Spleen (tissue), 11 donors: Measurements from ENCODE around the gene CISTR. TPM values are rescaled to one million over a fixed set of nuclear protein-coding genes. Genes with fewer than 3 reads are reported as not detected.

Experiments used
- DNase-seq: peaks from one replicate; pipeline ENCODE4 v3.0.0-alpha.2; 2020
- H3K27ac ChIP-seq, 8 donors: fragments of 200-600 bp; sonication (generic) in 7 of 8; 1 replicate in 4 of 8; 2 replicates in 4 of 8; pipeline versions ENCODE4 v1.5.0 to v1.8.0; 2016 to 2021; ENCODE audit warnings: inconsistent platforms in 4 of 8, mild to moderate bottlenecking in 4 of 8, moderate library complexity in 1 of 8
- H3K27me3 ChIP-seq, 7 donors: fragments of 200-600 bp; sonication (generic) in 6 of 7; replicated peaks in 1 of 7; 1 replicate in 4 of 7; 2 replicates in 3 of 7; pipeline versions ENCODE4 v1.5.0 to v1.8.0; 2016 to 2021; ENCODE audit warnings: inconsistent platforms in 3 of 7, mild to moderate bottlenecking in 1 of 7
- H3K36me3 ChIP-seq, 6 donors: fragments of 200-600 bp; sonication (generic) in 5 of 6; 1 replicate in 4 of 6; 2 replicates in 2 of 6; pipeline versions ENCODE4 v1.5.0 to v1.8.0; 2016 to 2021; ENCODE audit warnings: inconsistent platforms in 2 of 6
- H3K4me1 ChIP-seq, 6 donors: fragments of 200-600 bp; sonication (generic) in 5 of 6; 1 replicate in 3 of 6; 2 replicates in 3 of 6; pipeline versions ENCODE4 v1.5.0 to v1.8.0; 2016 to 2021; ENCODE audit warnings: inconsistent platforms in 3 of 6
- H3K4me3 ChIP-seq, 8 donors: fragments of 200-600 bp; sonication (generic) in 7 of 8; 1 replicate in 4 of 8; 2 replicates in 4 of 8; pipeline versions ENCODE4 v1.5.0 to v1.8.0; 2016 to 2021; ENCODE audit warnings: inconsistent platforms in 4 of 8, mild to moderate bottlenecking in 4 of 8, moderate library complexity in 2 of 8
- H3K9me3 ChIP-seq, 8 donors: fragments of 200-600 bp; sonication (generic) in 7 of 8; 1 replicate in 4 of 8; 2 replicates in 4 of 8; pipeline versions ENCODE4 v1.5.0 to v1.8.0; 2016 to 2021; ENCODE audit warnings: inconsistent platforms in 4 of 8
- POLR2A ChIP-seq, 3 donors: fragments of 450-650 bp; IDR thresholded peaks; one replicate each; pipeline ENCODE4 v1.5.1; 2017; ENCODE audit warnings: antibody characterized with exemption in 3 of 3, mild to moderate bottlenecking in 1 of 3
- POLR2AphosphoS5 ChIP-seq, 3 donors: sonication (generic); formaldehyde crosslinking; IDR thresholded peaks; one replicate each; pipeline ENCODE4 v1.5.1; 2017; ENCODE audit warnings: antibody characterized with exemption in 3 of 3
- WGBS, 5 donors: extraction: QIAGEN DNeasy Blood & Tissue Kit in 3 of 5; methylation state at CpG; one replicate each; pipeline versions ENCODE4 v1.1.5 to v1.1.7; 2013 to 2018; 5-methylcytosine and 5-hydroxymethylcytosine counted together
- intact Hi-C: fragments of 100-400 bp; cut with DNase I; formaldehyde crosslinking; loops from one replicate; pipeline ENCODE4 v1.15.0; 2023; ENCODE audit warnings: low total_unique reads
- polyA plus RNA-seq, 3 donors: library from polyadenylated mRNA; stranded (reverse); fragments of 200-250 nt; gene quantifications; one replicate each; pipeline ENCODE4 v1.2.1, GENCODE V29; 2013
- total RNA-seq, 7 donors: library from RNA; depleted of rRNA in 3 of 7; stranded (reverse); fragments of >200 nt in 3 of 7; fragmentation: NEBNext Ultra II Directional in 4 of 7; extraction: Animal tissue kit (Norgen Biotek cat#: 25700) in 4 of 7; gene quantifications; one replicate each; pipeline versions ENCODE4 v1.1.0 to v1.2.1, GENCODE V29; 2016 to 2021
- TF ChIP-seq, protein P1 (sequence below), 11 experiments: fragments of 200-600 bp in 7 of 11; fragments of 450-650 bp in 4 of 11; sonication (generic) in 4 of 11; IDR thresholded peaks in 8 of 11; conservative IDR thresholded peaks in 3 of 11; 1 replicate in 7 of 11; 2 replicates in 4 of 11; pipeline versions ENCODE4 v1.4.0 to v1.8.0; 2016 to 2021; ENCODE audit warnings: antibody characterized with exemption in 11 of 11, inconsistent platforms in 4 of 11, mild to moderate bottlenecking in 1 of 11
- donor health status: healthy with polysubstance abuse.
- donor health status: DM: no; HTN: no; CAD: no; lungs with moderate emphysema.
- donor health status: DM: no; HTN: no; CAD: no.
- donor health status: Bipolar disorder and iron deficiency.
- donor health status: healthy.
- donor health status: DM: no; HTN: no; CAD: no.
- donor health status: DM: yes; HTN: yes; CAD: no.

The CISTR gene
- total and polyA plus RNA-seq, 10 donors, result 0.20 TPM; not detected in 9

DNA sequence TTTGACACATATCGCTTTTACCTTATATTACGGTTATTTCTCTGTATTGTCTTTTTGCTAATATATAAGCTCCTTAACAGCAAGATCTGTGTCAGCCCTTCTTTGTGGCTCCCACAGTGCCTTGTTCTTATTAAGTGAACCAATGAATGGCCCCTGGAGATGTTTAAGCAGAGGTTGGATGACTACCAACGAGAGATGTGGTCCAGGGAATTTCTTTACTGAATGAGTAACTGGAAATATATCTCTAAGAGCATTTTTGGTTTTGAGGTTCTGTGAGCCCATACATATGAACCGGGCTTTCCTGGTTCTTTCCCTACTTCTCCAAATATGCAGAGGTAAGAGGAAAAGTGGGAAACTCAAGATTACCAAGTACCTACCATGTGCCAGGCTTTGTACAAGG, 48.0 kb downstream of the CISTR start:
- Histone ChIP-seq H3K27me3 (peaks cover 0 to 94% (median 36%) of the 10 kb centered on the region in 7 donors), H3K27ac (no peak overlapping the region), H3K9me3 (no peaks in the 10 kb centered on the region), H3K36me3 (no peaks in the 10 kb centered on the region), H3K4me3 (no peak overlapping the region), H3K4me1 (peaks cover 0 to 2% (median 0%) of the 10 kb centered on the region in 6 donors)
- 74 to 84% (median 79%) methylated on average over 4 of the region's 4 CpGs for WGBS, 5 donors
- DNase-seq, result no peak
- intact Hi-C loops, result loop anchor here (2.0 kb wide), 1 partner anchor 41 kb away; no protein-coding TSS in a partner anchor
- TF ChIP-seq POLR2AphosphoS5 (IDR thresholded peaks at IDR 0.05), result no peak
- no peak for TF ChIP-seq POLR2A (IDR thresholded peaks at IDR 0.05)

DNA sequence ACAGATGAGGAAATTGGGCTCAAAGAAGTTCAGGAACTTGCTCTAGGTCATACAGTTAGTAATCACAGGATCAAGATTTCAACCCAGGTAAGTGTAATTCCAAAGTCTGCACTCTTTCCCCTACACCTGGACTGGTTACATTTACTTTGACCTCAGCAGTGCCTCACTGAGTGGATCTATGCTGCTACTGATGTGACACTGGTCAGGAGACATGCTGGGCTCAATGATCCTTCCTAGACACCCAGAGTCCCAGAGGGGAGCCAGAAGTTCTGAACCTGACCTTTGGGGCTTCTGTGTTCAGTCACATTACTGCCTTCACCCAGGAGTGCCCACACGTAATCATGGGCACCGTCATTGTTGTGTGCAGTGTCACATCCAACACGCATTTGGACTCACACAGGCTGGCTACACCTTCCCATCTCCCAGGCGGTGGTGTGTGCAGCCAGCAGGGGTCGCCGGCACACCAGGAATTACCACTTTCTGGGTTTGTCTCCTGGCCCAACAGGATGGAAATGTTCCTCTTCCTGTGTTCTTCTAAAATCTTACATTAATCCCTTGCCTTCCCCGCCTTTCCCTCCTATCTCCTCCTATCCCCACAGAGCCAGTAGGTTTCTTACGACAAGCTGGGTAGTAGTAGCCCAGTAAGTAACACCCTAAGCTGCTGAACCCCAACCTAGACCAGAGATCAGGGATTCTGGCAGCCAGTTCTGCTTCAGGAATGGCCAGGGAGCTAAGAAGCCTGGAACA, 50.1 kb downstream of the CISTR start:
- H3K4me1 ChIP-seq, result peaks cover 0 to 9% (median 5%) of the 10 kb centered on the region in 6 donors
- no peak overlapping the region for H3K27ac ChIP-seq
- 1 to 5% (median 3%) methylated on average over 8 of the region's 8 CpGs for WGBS, 5 donors
- intact Hi-C loops, result loop anchor here (2.0 kb wide), 1 partner anchor 43 kb away; no protein-coding TSS in a partner anchor
- H3K9me3 ChIP-seq, result no peaks in the 10 kb centered on the region
- TF ChIP-seq POLR2AphosphoS5 (IDR thresholded peaks at IDR 0.05) (peak in 1 of 3 donors; percentile 30), POLR2A (IDR thresholded peaks at IDR 0.05) (no peak)
- TF ChIP-seq, protein P1, sequence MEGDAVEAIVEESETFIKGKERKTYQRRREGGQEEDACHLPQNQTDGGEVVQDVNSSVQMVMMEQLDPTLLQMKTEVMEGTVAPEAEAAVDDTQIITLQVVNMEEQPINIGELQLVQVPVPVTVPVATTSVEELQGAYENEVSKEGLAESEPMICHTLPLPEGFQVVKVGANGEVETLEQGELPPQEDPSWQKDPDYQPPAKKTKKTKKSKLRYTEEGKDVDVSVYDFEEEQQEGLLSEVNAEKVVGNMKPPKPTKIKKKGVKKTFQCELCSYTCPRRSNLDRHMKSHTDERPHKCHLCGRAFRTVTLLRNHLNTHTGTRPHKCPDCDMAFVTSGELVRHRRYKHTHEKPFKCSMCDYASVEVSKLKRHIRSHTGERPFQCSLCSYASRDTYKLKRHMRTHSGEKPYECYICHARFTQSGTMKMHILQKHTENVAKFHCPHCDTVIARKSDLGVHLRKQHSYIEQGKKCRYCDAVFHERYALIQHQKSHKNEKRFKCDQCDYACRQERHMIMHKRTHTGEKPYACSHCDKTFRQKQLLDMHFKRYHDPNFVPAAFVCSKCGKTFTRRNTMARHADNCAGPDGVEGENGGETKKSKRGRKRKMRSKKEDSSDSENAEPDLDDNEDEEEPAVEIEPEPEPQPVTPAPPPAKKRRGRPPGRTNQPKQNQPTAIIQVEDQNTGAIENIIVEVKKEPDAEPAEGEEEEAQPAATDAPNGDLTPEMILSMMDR (IDR thresholded peaks at IDR 0.05 in 8 of 11, conservative IDR thresholded peaks at IDR 0.05 in 3 of 11), result peak; percentile 68 to 94 (median 89)
- H3K27me3 ChIP-seq, result peaks cover 0 to 100% (median 48%) of the 10 kb centered on the region in 7 donors
- DNase-seq, result peak; percentile 91
- H3K4me3 ChIP-seq, result no peak overlapping the region
- H3K36me3 ChIP-seq, result no peaks in the 10 kb centered on the region

DNA sequence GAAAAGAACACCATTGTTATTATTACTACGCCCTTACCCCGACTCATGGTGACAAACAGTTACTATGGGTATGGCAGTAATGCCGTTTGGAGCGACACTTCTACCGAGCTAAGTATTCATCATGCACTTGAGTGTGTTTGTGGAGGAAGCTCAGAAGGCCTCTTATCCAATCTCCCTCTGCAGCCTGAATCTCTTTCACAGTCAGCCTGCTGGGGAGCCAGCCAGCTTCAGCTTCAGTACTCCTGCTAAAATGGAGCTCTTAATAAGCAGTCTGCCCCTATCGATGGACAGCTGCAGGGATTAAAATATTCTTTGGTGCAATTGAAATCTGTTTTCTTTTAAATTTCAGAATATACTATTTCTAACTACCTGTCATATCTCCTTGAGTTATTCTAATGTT, 51.2 kb downstream of the CISTR start:
- intact Hi-C loops, result no loop called here
- no peak overlapping the region for H3K4me3 ChIP-seq
- peaks cover 0 to 100% (median 59%) of the 10 kb centered on the region in 7 donors for H3K27me3 ChIP-seq
- 55 to 70% (median 64%) methylated on average over 6 of the region's 6 CpGs for WGBS, 5 donors
- peaks cover 6 to 20% (median 16%) of the 10 kb centered on the region in 6 donors for H3K4me1 ChIP-seq
- TF ChIP-seq, protein P1 (IDR thresholded peaks at IDR 0.05 in 8 of 11, conservative IDR thresholded peaks at IDR 0.05 in 3 of 11), result no peak
- no peak for TF ChIP-seq POLR2AphosphoS5 (IDR thresholded peaks at IDR 0.05)
- no peak for TF ChIP-seq POLR2A (IDR thresholded peaks at IDR 0.05)
- H3K36me3 ChIP-seq, result no peaks in the 10 kb centered on the region
- DNase-seq, result no peak
- H3K9me3 ChIP-seq, result no peaks in the 10 kb centered on the region
- H3K27ac ChIP-seq, result no peak overlapping the region

DNA sequence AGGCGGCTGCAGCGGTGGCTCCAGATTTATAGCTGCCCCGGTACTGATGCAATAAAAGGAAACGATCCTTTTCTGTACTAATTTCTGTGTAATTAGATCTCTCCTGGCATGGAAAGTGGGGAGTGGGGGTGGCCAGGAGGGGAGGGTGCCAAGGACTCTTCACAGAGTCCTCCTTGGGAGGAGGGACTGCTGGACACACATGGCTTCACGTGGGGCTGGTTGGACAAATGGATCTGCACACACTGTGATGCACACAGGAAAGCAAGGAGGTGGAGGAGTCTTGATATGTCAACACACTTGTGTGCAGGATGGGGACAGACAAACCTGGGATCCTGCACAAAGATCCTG, 52.1 kb downstream of the CISTR start:
- no peak for DNase-seq
- peaks cover 1 to 100% (median 69%) of the 10 kb centered on the region in 7 donors for H3K27me3 ChIP-seq
- H3K4me1 ChIP-seq, result peaks cover 11 to 30% (median 26%) of the 10 kb centered on the region in 6 donors
- H3K4me3 ChIP-seq, result no peak overlapping the region
- TF ChIP-seq POLR2A (IDR thresholded peaks at IDR 0.05), result no peak
- TF ChIP-seq, protein P1 (IDR thresholded peaks at IDR 0.05 in 8 of 11, conservative IDR thresholded peaks at IDR 0.05 in 3 of 11), result no peak
- no peak for TF ChIP-seq POLR2AphosphoS5 (IDR thresholded peaks at IDR 0.05)
- intact Hi-C loops, result no loop called here
- no peaks in the 10 kb centered on the region for H3K9me3 ChIP-seq
- H3K27ac ChIP-seq, result no peak overlapping the region
- 37 to 49% (median 44%) methylated on average over 5 of the region's 5 CpGs for WGBS, 5 donors
- no peaks in the 10 kb centered on the region for H3K36me3 ChIP-seq
